ENCODE results near the gene IL12B. TPM values are rescaled to one million over a fixed set of nuclear protein-coding genes. Genes with fewer than 3 reads are reported as not detected.

Gene IL12B
- total RNA-seq, 3 donors from 2014 or later (not counting 1 experiment from before 2014, with no cell fraction given), result not detected

- peak; percentile 89 for TF ChIP-seq CTCF (IDR thresholded peaks at IDR 0.05)
These were observed 1.0 kb upstream of the IL12B start for GRCh38 chr5:159331093-159331973.

GRCh38 chr5:159324986-159325385 is 5.3 kb downstream of the IL12B start:
- no peaks in the 10 kb centered on the region for H3K36me3 Mint-ChIP-seq
- H3K27me3 ChIP-seq (ENCODE audit: control insufficient read depth, insufficient read depth, low read length), result no peaks in the 10 kb centered on the region
- no peaks in the 10 kb centered on the region for H3K4me1 Mint-ChIP-seq
- H3K27me3 Mint-ChIP-seq (ENCODE audit: low read depth in 2 of 2), result peaks cover 6 to 11% of the 10 kb centered on the region in 2 donors
- H3K27ac ChIP-seq (ENCODE audit: low read length), result no peak overlapping the region
- intact Hi-C loops (cut with micrococcal nuclease), result no loop called here
- no peak overlapping the region for H3K4me3 ChIP-seq (ENCODE audit: low read length)
- H3K9me3 Mint-ChIP-seq, result no peaks in the 10 kb centered on the region
- TF ChIP-seq CTCF (IDR thresholded peaks at IDR 0.05), result no peak
- H3K4me3 Mint-ChIP-seq, result no peak overlapping the region
- H3K9me3 ChIP-seq (ENCODE audit: control insufficient read depth, insufficient read depth, low read length), result no peaks in the 10 kb centered on the region
- DNase-seq (no peak), ATAC-seq (no peak)
- H3K36me3 ChIP-seq (ENCODE audit: control insufficient read depth, insufficient read depth, low read length), result no peaks in the 10 kb centered on the region
- H3K4me1 ChIP-seq (ENCODE audit: control insufficient read depth, insufficient read depth, low read length), result no peaks in the 10 kb centered on the region
- WGBS (ENCODE audit: insufficient coverage), result 87% methylated on average over 4 of the region's 4 CpGs
- no peak overlapping the region for H3K27ac Mint-ChIP-seq

More at GRCh38 chr5:159331093-159331973, 1.0 kb upstream of the IL12B start:
- no peaks in the 10 kb centered on the region for H3K36me3 ChIP-seq (ENCODE audit: control insufficient read depth, insufficient read depth, low read length)
- peaks cover 5 to 6% of the 10 kb centered on the region in 2 donors for H3K27me3 Mint-ChIP-seq (ENCODE audit: low read depth in 2 of 2)
- peaks cover 16% of the 10 kb centered on the region for H3K4me1 ChIP-seq (ENCODE audit: control insufficient read depth, insufficient read depth, low read length)
- H3K9me3 Mint-ChIP-seq, result no peaks in the 10 kb centered on the region
- no peaks in the 10 kb centered on the region for H3K27me3 ChIP-seq (ENCODE audit: control insufficient read depth, insufficient read depth, low read length)
- intact Hi-C loops (cut with micrococcal nuclease), result loop anchor here (1.0 to 10.0 kb wide), 3 partner anchors 443 to 636 kb away; partner anchors contain the start of gene ADRA1B
- peak overlapping the region; percentile 39 for H3K4me3 ChIP-seq (ENCODE audit: low read length)
- H3K9me3 ChIP-seq (ENCODE audit: control insufficient read depth, insufficient read depth, low read length), result no peaks in the 10 kb centered on the region
- peaks cover under 1 to 23% of the 10 kb centered on the region in 2 donors for H3K4me1 Mint-ChIP-seq
- H3K36me3 Mint-ChIP-seq, result no peaks in the 10 kb centered on the region
- H3K27ac ChIP-seq (ENCODE audit: low read length), result peak overlapping the region; percentile 74
- ATAC-seq (peak; percentile 86 to 98 (median 97)), DNase-seq (peak; percentile 76 to 84)
- peak overlapping the region; percentile 70 for H3K4me3 Mint-ChIP-seq
- 7% methylated on average over 50 of the region's 50 CpGs for WGBS (ENCODE audit: insufficient coverage)
- peak overlapping the region in 1 of 2 donors; percentile 70 for H3K27ac Mint-ChIP-seq

GRCh38 chr5:159324102-159324755 is 6.1 kb downstream of the IL12B start:
- no peak for TF ChIP-seq CTCF (IDR thresholded peaks at IDR 0.05)
- DNase-seq (no peak), ATAC-seq (no peak)
- 93% methylated on average over 3 of the region's 3 CpGs for WGBS (ENCODE audit: insufficient coverage)
- no peaks in the 10 kb centered on the region for H3K36me3 Mint-ChIP-seq
- Histone ChIP-seq H3K4me3 (ENCODE audit: low read length) (no peak overlapping the region), H3K4me1 (ENCODE audit: control insufficient read depth, insufficient read depth, low read length) (no peaks in the 10 kb centered on the region), H3K27ac (ENCODE audit: low read length) (no peak overlapping the region), H3K9me3 (ENCODE audit: control insufficient read depth, insufficient read depth, low read length) (no peaks in the 10 kb centered on the region), H3K36me3 (ENCODE audit: control insufficient read depth, insufficient read depth, low read length) (no peaks in the 10 kb centered on the region), H3K27me3 (ENCODE audit: control insufficient read depth, insufficient read depth, low read length) (no peaks in the 10 kb centered on the region)
- H3K4me1 Mint-ChIP-seq, result no peaks in the 10 kb centered on the region
- no peaks in the 10 kb centered on the region for H3K9me3 Mint-ChIP-seq
- no peak overlapping the region for H3K27ac Mint-ChIP-seq
- peaks cover 6 to 18% of the 10 kb centered on the region in 2 donors for H3K27me3 Mint-ChIP-seq (ENCODE audit: low read depth in 2 of 2)
- intact Hi-C loops (cut with micrococcal nuclease), result no loop called here
- H3K4me3 Mint-ChIP-seq, result no peak overlapping the region

All from natural killer cell (primary cell).